Mucosa of stomach (tissue), 1 donor: Measurements from ENCODE around the gene ESRRB.

Experiments used
- H3K27me3 ChIP-seq: one replicate; pipeline ENCODE4 v1.7.0; 2013; ENCODE audit warnings: mild to moderate bottlenecking, low read length; ENCODE audit not compliant: control insufficient read depth, insufficient read depth
- H3K36me3 ChIP-seq: one replicate; pipeline ENCODE4 v1.7.0; 2013; ENCODE audit warnings: low read length; ENCODE audit not compliant: control insufficient read depth, insufficient read depth
- H3K4me1 ChIP-seq: one replicate; pipeline ENCODE4 v1.7.0; 2013; ENCODE audit warnings: mild to moderate bottlenecking, low read length; ENCODE audit not compliant: control insufficient read depth, insufficient read depth
- H3K4me3 ChIP-seq: one replicate; pipeline ENCODE4 v1.7.0; 2013; ENCODE audit warnings: low read length
- H3K9ac ChIP-seq: one replicate; pipeline ENCODE4 v1.7.0; 2013; ENCODE audit warnings: mild to moderate bottlenecking, low read length, moderate library complexity
- H3K9me3 ChIP-seq: one replicate; pipeline ENCODE4 v1.7.0; 2013; ENCODE audit warnings: mild to moderate bottlenecking, low read length, moderate library complexity; ENCODE audit not compliant: control insufficient read depth
- donor health status: Pancreatic carcinoma.

ESRRB gene

GRCh38 chr14:76419399-76419798 is 43.5 kb downstream of the ESRRB start:
- H3K4me3 ChIP-seq: no peak overlapping the region
- H3K27me3 ChIP-seq: no peaks in the 10 kb centered on the region
- H3K36me3 ChIP-seq: no peaks in the 10 kb centered on the region
- no peaks in the 10 kb centered on the region for H3K9me3 ChIP-seq
- no peak overlapping the region for H3K9ac ChIP-seq
- H3K4me1 ChIP-seq: no peaks in the 10 kb centered on the region

GRCh38 chr14:76420827-76421226 is 44.9 kb downstream of the ESRRB start:
- no peaks in the 10 kb centered on the region for H3K36me3 ChIP-seq
- H3K9ac ChIP-seq: no peak overlapping the region
- no peaks in the 10 kb centered on the region for H3K4me1 ChIP-seq
- H3K4me3 ChIP-seq: no peak overlapping the region
- no peaks in the 10 kb centered on the region for H3K9me3 ChIP-seq
- H3K27me3 ChIP-seq: no peaks in the 10 kb centered on the region

DNA sequence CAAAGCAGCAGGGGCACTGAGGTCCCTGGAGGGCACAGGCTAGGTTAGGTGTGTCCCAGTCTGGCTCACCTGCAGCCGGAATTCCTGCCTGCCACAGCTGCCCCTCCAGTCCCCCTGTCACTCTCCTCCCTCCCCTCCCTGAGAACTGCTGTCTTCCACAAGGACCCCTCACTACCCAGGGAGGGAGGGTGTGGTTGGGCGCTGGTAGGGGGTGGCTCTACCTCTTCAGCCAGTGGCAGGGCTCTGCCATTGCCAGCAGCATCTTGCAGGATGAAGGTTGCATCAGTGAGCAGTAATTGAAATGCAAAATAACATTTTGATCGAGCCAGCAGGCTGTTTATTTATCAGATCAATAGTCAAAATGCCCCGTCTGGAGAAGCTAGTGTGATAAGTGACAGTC is 45.7 kb downstream of the ESRRB start:
- no peak overlapping the region for H3K9ac ChIP-seq
- no peaks in the 10 kb centered on the region for H3K27me3 ChIP-seq
- H3K9me3 ChIP-seq: no peaks in the 10 kb centered on the region
- H3K4me3 ChIP-seq: no peak overlapping the region
- H3K36me3 ChIP-seq: no peaks in the 10 kb centered on the region
- no peaks in the 10 kb centered on the region for H3K4me1 ChIP-seq

- no peak overlapping the region for H3K4me3 ChIP-seq
- H3K9ac ChIP-seq: no peak overlapping the region
- H3K36me3 ChIP-seq: no peaks in the 10 kb centered on the region
- H3K9me3 ChIP-seq: no peaks in the 10 kb centered on the region
- no peaks in the 10 kb centered on the region for H3K4me1 ChIP-seq
- no peaks in the 10 kb centered on the region for H3K27me3 ChIP-seq
These were observed 46.7 kb downstream of the ESRRB start for GRCh38 chr14:76422662-76423061.

DNA sequence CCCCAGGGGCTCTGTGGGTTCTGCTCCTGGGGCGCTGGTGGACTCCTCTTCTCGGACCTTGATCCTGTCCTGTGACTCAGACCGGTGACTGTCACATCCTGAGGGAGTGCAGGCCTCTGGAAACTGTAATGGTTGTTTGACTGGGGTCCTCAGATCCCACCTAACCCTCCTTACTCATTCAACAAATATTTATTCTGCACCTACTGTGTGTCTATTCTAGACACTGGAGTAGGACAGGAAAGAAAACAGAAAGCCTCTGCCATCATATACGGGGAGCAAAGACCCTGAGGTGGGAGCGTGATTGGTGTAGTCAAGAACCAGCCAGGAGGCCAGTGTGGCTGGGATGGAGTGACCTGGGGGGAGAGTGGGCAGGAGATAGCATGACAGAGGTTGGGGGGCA is 47.6 kb downstream of the ESRRB start:
- Histone ChIP-seq H3K4me3 (no peak overlapping the region), H3K9me3 (no peaks in the 10 kb centered on the region), H3K4me1 (no peaks in the 10 kb centered on the region), H3K27me3 (no peaks in the 10 kb centered on the region), H3K9ac (no peak overlapping the region), H3K36me3 (no peaks in the 10 kb centered on the region)

DNA sequence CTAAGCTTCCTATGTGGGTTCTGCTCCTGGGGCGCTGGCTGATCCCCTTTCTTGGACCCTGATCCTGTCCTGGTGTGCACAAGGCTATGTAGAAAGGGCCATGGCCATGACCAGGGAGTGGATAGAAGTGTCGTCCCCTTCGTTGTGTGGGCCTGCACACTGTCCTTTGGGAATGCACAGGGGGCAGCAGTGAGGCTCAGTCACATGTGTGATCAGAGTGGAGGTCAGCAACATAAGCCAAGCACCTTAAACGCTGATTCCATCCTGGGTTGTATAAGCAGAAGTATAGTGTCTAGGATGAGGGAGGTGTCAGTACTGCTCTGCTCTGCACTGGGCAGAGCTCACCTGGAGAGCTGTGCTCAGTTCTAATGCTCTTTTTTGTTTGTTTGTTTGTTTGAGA is 48.4 kb downstream of the ESRRB start:
- Histone ChIP-seq H3K4me3 (no peak overlapping the region), H3K4me1 (no peaks in the 10 kb centered on the region), H3K9me3 (no peaks in the 10 kb centered on the region), H3K36me3 (no peaks in the 10 kb centered on the region), H3K9ac (no peak overlapping the region), H3K27me3 (no peaks in the 10 kb centered on the region)

DNA sequence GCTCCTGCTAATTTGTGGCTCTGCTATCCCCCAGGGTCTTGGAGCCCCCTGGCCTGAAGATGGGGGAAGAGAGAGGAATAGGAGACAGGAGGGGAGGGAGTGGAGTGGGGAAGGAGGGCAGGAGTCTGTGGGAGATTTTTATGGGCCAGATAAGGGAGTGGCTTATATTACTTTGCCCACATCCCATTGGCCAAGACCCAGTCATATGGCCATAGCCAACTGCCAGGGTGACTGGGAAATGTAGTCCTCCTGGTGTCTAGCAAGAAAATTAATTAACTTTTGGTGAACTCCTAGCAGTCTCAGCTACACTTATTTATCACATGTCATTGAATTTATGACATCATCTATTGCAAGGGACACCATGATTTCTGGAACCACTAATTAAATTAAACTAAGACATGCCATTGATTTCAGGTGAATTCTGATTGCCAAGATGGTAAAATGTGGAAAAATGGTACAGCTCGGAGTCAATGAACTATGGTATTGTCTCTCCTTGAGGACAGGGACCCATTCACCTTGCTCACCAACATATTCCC is 50.3 kb downstream of the ESRRB start:
- no peaks in the 10 kb centered on the region for H3K4me1 ChIP-seq
- H3K27me3 ChIP-seq: no peaks in the 10 kb centered on the region

DNA sequence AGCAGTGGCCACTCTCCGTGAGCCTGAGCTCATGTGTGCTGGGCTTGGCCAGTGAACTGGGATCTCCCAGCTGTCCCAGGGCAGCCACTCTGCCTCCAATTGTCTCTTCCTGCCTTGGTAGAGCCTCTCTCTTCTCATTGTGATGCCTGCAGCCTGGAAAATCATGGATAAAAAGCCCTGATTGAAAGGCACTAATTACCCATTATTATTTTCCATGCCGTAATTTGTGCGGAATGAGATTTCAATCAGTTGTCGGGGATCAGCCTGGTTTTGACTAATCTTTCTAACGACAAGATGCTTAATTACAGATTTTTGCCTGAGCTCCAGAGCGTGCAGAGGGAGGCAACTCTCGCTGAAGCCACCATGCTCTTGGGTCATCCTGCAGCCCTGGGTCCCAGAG is 52.7 kb downstream of the ESRRB start:
- no peak overlapping the region for H3K4me3 ChIP-seq
- H3K9me3 ChIP-seq: no peaks in the 10 kb centered on the region
- H3K36me3 ChIP-seq: no peaks in the 10 kb centered on the region
- no peak overlapping the region for H3K9ac ChIP-seq
- no peaks in the 10 kb centered on the region for H3K4me1 ChIP-seq
- H3K27me3 ChIP-seq: no peaks in the 10 kb centered on the region

More for the DNA sequence above, 50.3 kb downstream of the ESRRB start:
- H3K9ac ChIP-seq: no peak overlapping the region
- H3K9me3 ChIP-seq: no peaks in the 10 kb centered on the region
- no peak overlapping the region for H3K4me3 ChIP-seq
- H3K36me3 ChIP-seq: no peaks in the 10 kb centered on the region

DNA sequence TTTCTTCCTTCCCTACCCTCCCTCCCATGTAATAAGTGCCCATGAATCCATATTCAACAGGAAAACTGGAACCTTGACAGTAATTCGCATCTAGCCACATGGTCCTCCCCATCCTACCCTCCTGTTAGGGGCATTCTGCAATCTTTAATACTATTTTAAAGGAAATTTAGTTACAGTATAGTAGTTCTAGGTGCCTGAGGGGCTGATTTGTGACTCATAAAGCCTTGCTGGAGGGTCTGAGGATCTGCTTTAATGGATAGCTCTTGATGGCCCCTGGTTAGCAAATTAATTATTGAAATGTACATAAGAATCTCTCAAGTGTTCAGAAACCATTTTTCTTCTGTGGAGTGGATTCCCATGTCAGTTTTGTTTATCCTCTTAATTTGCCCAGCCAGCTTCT is 54.1 kb downstream of the ESRRB start:
- Histone ChIP-seq H3K4me3 (no peak overlapping the region), H3K9me3 (no peaks in the 10 kb centered on the region), H3K9ac (no peak overlapping the region), H3K36me3 (no peaks in the 10 kb centered on the region), H3K4me1 (no peaks in the 10 kb centered on the region), H3K27me3 (no peaks in the 10 kb centered on the region)

- H3K27me3 ChIP-seq: no peaks in the 10 kb centered on the region
- no peaks in the 10 kb centered on the region for H3K9me3 ChIP-seq
- no peaks in the 10 kb centered on the region for H3K4me1 ChIP-seq
- H3K36me3 ChIP-seq: no peaks in the 10 kb centered on the region
- H3K4me3 ChIP-seq: no peak overlapping the region
- no peak overlapping the region for H3K9ac ChIP-seq
These were observed 54.6 kb downstream of the ESRRB start for GRCh38 chr14:76430475-76430980.

- H3K9me3 ChIP-seq: no peaks in the 10 kb centered on the region
- no peak overlapping the region for H3K4me3 ChIP-seq
- no peaks in the 10 kb centered on the region for H3K4me1 ChIP-seq
- no peaks in the 10 kb centered on the region for H3K27me3 ChIP-seq
- H3K36me3 ChIP-seq: no peaks in the 10 kb centered on the region
- H3K9ac ChIP-seq: no peak overlapping the region
These were observed 55.6 kb downstream of the ESRRB start for GRCh38 chr14:76431538-76431937.

DNA sequence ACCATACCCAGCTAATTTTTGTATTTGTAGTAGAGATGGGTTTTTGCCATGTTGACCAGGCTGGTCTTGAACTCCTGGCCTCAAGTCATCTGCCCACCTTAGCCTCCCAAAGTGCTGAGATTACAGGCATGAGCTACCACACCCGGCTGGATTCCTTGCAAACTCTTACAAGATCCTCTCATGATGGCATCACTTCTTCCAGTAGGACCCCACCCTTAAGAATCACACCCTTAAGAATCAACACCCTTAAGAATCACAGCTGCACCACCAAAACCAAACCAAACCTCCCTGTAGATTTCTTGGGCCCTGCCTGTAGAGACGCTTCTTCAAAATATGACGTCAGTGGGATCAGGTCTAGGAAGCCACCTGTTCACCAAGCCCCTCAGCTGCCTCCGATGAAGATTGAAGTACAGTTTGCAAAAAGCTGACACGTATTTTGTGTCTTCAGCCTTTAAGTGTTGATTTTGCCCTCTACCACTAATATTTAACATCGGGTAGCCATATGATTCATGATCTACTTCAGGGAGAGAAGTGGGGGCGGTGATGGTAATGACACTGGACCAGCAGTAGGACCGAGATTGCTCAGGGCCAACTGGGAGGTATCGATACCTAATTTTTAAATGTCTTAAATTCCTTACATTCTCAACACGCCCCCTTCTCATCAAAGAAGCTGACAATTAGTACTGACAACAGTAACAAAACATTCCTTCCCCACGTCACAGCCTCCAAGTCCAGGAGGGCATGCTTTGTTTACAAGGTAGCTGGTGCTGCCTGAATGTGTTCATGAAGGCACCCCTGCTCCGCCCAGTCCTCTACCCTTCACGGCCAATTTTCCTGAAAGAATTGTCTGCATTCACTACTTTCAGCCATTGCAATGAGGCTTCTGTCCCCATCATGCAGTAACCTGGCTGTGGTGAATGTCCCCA is 57.2 kb downstream of the ESRRB start:
- no peaks in the 10 kb centered on the region for H3K4me1 ChIP-seq
- no peak overlapping the region for H3K4me3 ChIP-seq
- no peaks in the 10 kb centered on the region for H3K27me3 ChIP-seq
- no peaks in the 10 kb centered on the region for H3K9me3 ChIP-seq
- no peaks in the 10 kb centered on the region for H3K36me3 ChIP-seq
- no peak overlapping the region for H3K9ac ChIP-seq
